GM19025 (cell line): Measurements from ENCODE around the gene SLC22A15.
A peak's percentile ranks its signal among the peaks of the same experiment; 100 is the strongest.
"Not testable (repeated sequence)": the region's sequence is repeated elsewhere in the genome, so short reads cannot be mapped to it uniquely, and the experiment has no call there.

Source experiments
- ATAC-seq: cut with Tn5 transposase; IDR thresholded peaks from one replicate; pipeline ENCODE4 v1.9.1; 2021; ENCODE audit warnings: mild to moderate bottlenecking, low read depth, moderate library complexity; ENCODE audit not compliant: unreplicated experiment

The SLC22A15 gene

DNA sequence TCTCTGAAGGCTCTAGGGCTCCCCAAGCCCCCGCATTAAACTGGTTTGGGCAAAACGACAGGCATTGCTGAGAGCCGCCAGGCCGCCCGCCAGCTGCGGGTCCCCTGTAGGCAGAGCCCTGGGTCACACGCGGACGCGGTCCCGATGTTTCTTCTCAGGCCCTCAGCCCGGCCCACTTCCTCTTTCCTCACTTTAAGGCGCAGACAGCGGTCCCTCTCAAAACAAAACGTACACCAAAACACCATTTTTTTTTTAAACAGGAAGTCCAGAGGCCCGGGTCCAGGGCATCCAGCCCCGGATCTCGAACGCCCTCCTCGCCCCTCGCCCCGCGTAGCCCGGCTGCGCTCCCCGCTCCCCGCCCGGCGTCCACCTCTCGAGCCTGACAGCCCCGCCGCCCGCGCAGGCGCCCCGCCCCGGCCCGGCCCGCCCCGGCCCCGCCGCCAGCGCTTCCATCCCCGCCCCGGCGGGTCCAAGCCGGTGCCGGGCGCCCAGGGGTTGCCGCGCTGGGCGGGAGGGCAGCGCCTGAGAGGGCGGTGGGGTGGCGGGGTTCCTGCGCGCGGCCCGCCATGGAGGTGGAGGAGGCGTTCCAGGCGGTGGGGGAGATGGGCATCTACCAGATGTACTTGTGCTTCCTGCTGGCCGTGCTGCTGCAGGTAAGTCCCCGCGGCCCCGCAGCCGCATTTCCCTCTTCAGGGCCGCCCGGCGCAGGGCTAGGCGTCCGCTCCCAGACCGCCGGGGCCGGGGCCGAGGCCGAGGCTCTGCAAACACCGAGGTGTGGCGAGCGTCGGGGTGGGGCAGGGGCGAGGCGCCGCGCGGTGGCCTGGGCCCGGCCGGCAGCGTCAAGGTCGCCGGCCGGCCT lies at the start of gene SLC22A15:
Gene SLC22A15 (plus strand): TSS at position 452 of the 859 bp plus-strand sequence. CDS start 115 bp downstream, at position 567.
- peak; percentile 83 for ATAC-seq

- no peak for ATAC-seq
Measured at GRCh38 chr1:115927971-115928370, 48.3 kb upstream of the SLC22A15 start.

- no peak for ATAC-seq
Measured at GRCh38 chr1:115929881-115930280, 46.4 kb upstream of the SLC22A15 start.

DNA sequence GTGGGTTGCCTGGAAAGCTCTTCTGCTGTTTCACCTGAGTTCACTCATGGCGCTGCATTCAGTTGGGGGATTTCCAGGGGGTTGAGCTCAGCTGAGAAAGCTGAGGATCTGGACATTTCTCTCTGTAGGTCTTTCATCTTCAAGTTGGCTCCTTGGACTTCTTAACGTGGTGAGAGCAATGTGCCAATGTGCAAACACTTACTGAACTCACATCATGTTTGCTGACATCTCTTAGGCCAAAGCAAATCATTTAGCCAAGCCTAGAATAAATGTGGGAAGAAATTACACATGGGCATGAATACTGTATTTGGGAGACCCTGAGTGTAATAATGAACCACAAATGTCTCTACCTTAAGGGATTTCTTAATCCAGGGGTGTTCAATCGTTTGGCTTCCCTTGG lies 42.7 kb upstream of the SLC22A15 start:
- ATAC-seq: no peak

GRCh38 chr1:115939455-115939854 lies 36.9 kb upstream of the SLC22A15 start:
- ATAC-seq: no peak

- no peak for ATAC-seq
Measured at GRCh38 chr1:115946116-115946515, 30.2 kb upstream of the SLC22A15 start.

GRCh38 chr1:115949156-115949555 lies 27.2 kb upstream of the SLC22A15 start:
- ATAC-seq: no peak

DNA sequence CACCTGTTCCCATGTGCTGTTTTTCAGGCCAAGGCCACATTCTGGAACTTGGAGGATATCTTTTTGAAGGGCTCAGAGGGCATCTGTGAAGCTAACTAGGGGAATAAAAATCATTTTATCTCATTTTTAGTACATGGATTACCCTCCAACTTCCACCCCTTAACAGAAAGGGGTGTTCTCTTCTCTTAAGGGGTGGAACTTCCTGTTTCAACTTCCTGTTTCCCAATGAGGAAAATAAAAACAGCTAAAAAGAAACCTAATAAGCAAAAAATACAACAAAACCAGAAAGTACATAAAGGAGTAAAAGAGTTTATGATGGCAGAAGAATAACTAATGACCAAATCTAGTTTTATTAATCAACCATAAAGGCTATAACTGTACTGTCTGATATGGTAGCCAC lies 24.8 kb upstream of the SLC22A15 start:
- no peak for ATAC-seq

DNA sequence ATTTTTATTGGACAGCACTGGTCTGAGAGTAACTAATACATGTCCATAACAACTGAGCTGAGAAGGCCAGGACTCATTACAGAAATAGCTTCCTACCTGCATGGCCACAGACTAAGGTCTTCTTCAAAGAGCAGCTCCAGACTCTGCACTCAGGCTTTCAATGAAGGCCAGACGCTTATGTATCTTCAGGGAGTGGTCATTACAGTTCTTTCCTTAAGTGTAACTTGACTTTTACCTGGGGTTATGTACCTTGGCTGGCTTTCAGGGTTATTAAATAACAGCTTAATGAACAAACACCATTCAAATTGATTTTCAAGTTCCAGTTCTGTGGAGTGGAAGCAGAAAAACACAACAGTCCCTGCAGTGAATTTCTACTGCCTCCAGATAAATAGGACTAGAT lies 23.8 kb upstream of the SLC22A15 start:
- no peak for ATAC-seq

- ATAC-seq: no peak
Measured at GRCh38 chr1:115953180-115953579, 23.1 kb upstream of the SLC22A15 start.

DNA sequence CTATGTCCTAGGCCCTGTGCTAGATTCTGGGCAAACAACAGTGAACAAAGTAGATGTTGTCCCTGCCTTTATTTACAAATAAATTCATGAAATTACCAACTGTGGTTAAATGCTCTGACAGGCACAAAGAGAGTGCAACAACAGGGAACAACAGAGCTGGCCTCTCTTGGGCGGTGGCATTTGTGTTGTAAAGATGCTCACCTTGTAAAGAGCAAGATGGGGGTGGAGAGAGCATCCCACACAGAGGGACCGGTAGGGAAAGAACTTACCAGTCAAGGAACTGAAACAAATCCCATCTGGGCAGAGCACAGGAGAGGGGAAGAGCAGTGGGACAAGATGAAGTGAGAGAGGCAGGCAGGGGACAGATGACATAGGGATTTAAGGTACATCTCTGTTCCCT lies 21.6 kb upstream of the SLC22A15 start:
- no peak for ATAC-seq

- no peak for ATAC-seq
Measured at GRCh38 chr1:115955228-115955627, 21.1 kb upstream of the SLC22A15 start.

DNA sequence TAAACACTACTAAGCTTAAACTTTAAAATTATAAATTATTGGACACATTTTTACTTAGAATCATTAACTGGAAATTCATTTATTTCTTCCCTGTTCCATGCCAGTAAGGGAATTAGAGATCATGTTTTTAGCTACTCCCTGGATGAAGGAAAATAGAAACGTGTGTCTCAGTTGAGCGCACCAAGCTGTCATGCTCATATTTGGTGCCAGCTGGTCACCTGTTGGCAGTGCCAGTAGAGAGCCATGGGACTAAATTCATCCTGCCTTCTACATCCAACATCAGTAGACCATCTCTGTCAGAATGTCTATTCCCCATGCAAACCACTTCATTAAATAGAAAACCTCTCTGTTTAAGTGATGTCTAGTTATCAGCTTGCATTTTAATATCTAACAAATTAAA lies 17.4 kb upstream of the SLC22A15 start:
- no peak for ATAC-seq

GRCh38 chr1:115969509-115969908 lies 6.8 kb upstream of the SLC22A15 start:
- no peak for ATAC-seq

- ATAC-seq: not testable (repeated sequence)
Measured at GRCh38 chr1:115971778-115972177, 4.5 kb upstream of the SLC22A15 start.

- ATAC-seq: no peak
Measured at GRCh38 chr1:115973154-115973553, 3.2 kb upstream of the SLC22A15 start.

- ATAC-seq: no peak
Measured at GRCh38 chr1:115975569-115976061, 698 bp upstream of the SLC22A15 start.

DNA sequence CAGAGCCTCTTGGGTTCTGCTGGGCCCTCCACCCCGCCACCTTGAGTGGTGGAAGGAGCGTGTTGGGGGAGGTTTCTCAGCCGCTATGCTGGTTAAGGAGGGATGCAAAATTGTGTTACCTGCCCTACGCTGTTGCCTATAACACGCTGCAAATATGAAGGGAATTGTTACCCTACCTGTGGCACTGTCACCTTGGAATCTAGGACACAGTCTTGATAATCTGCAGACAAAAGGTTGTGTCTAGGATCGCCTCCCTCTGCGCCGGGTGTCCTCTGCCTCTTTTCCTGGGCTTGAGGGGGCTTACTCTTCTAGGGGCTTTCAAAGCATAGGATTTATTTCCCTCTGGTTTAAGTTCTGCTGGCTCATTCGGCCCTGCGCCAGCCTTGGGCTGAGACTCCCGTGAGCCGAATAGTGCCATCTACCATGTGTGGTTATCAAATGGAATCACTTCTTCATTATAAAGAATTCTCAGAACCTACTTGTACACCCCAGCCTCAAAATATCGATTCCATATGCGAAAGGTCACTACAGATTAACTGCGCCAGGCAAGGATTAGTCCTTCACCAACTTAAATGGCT lies 697 bp downstream of the SLC22A15 start:
- no peak for ATAC-seq

GRCh38 chr1:115977499-115978258 lies 1.4 kb downstream of the SLC22A15 start:
- no peak for ATAC-seq

- no peak for ATAC-seq
Measured at GRCh38 chr1:115978292-115978941, 2.1 kb downstream of the SLC22A15 start.

DNA sequence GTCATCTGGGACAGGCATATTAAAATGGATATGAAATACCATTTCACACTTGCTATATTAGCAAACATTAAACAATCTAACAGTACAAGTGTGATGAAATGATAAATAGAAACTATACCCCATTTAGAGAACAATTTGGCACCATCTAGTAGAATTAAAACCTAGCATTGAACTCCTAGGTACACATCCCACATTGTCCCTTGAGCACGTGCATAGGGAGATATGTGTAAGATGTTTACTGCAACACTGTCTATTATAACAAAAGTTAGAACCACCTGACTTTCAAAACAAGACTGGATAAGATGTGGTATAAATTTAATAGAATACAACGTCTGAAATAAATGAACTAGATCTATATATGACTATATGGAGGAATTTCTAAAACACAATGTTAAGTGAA lies 3.8 kb downstream of the SLC22A15 start:
- ATAC-seq: no peak
